ENCODE results near the gene FJX1.

- TF ChIP-seq CTCF (IDR thresholded peaks at IDR 0.05; ENCODE audit: poor library complexity) (no peak), EZH2phosphoT487 (IDR thresholded peaks at IDR 0.05; ENCODE audit: low read depth, severe bottlenecking, unreplicated experiment) (no peak), EZH2 (IDR thresholded peaks at IDR 0.05; ENCODE audit: borderline replicate concordance) (no peak)
Observed at GRCh38 chr11:35600331-35600838, 17.9 kb upstream of the FJX1 start.
